ENCODE results near the gene AP1M1. TPM values are rescaled to one million over a fixed set of nuclear protein-coding genes. Genes with fewer than 3 reads are reported as not detected.

Gene AP1M1
- total RNA-seq, 1 donor = 43.8 TPM

- no peaks in the 10 kb centered on the region for H3K27me3 ChIP-seq (ENCODE audit: insufficient read depth, low read length)
- no peak overlapping the region for H3K4me3 ChIP-seq (ENCODE audit: low read length)
- H3K9me3 ChIP-seq (ENCODE audit: low read depth, low read length) = no peaks in the 10 kb centered on the region
- peaks cover 44% of the 10 kb centered on the region for H3K4me1 ChIP-seq (ENCODE audit: insufficient read depth, low read length)
Measured at GRCh38 chr19:16249826-16250404, 52.2 kb downstream of the AP1M1 start.

GRCh38 chr19:16252459-16253205, 54.9 kb downstream of the AP1M1 start:
- H3K4me1 ChIP-seq (ENCODE audit: insufficient read depth, low read length) = peaks cover 52% of the 10 kb centered on the region
- no peaks in the 10 kb centered on the region for H3K9me3 ChIP-seq (ENCODE audit: low read depth, low read length)
- H3K27me3 ChIP-seq (ENCODE audit: insufficient read depth, low read length) = no peaks in the 10 kb centered on the region
- H3K4me3 ChIP-seq (ENCODE audit: low read length) = no peak overlapping the region

- Histone ChIP-seq H3K9me3 (ENCODE audit: low read depth, low read length) (no peaks in the 10 kb centered on the region), H3K4me1 (ENCODE audit: insufficient read depth, low read length) (peaks cover 65% of the 10 kb centered on the region)
Measured at GRCh38 chr19:16254851-16255408, 57.2 kb downstream of the AP1M1 start.

GRCh38 chr19:16257509-16258002, 59.8 kb downstream of the AP1M1 start:
- no peaks in the 10 kb centered on the region for H3K27me3 ChIP-seq (ENCODE audit: insufficient read depth, low read length)
- no peak overlapping the region for H3K4me3 ChIP-seq (ENCODE audit: low read length)
- peaks cover 79% of the 10 kb centered on the region for H3K4me1 ChIP-seq (ENCODE audit: insufficient read depth, low read length)
- H3K9me3 ChIP-seq (ENCODE audit: low read depth, low read length) = no peaks in the 10 kb centered on the region

More at GRCh38 chr19:16254851-16255408, 57.2 kb downstream of the AP1M1 start:
- Histone ChIP-seq H3K4me3 (ENCODE audit: low read length) (no peak overlapping the region), H3K27me3 (ENCODE audit: insufficient read depth, low read length) (no peaks in the 10 kb centered on the region)

- no peak overlapping the region for H3K4me3 ChIP-seq (ENCODE audit: low read length)
- no peaks in the 10 kb centered on the region for H3K9me3 ChIP-seq (ENCODE audit: low read depth, low read length)
- no peaks in the 10 kb centered on the region for H3K27me3 ChIP-seq (ENCODE audit: insufficient read depth, low read length)
- H3K4me1 ChIP-seq (ENCODE audit: insufficient read depth, low read length) = peaks cover 79% of the 10 kb centered on the region
Measured at GRCh38 chr19:16258440-16258903, 60.8 kb downstream of the AP1M1 start.

GRCh38 chr19:16259385-16260159, 61.9 kb downstream of the AP1M1 start:
- Histone ChIP-seq H3K27me3 (ENCODE audit: insufficient read depth, low read length) (no peaks in the 10 kb centered on the region), H3K4me3 (ENCODE audit: low read length) (no peak overlapping the region), H3K9me3 (ENCODE audit: low read depth, low read length) (no peaks in the 10 kb centered on the region), H3K4me1 (ENCODE audit: insufficient read depth, low read length) (peaks cover 77% of the 10 kb centered on the region)

- no peaks in the 10 kb centered on the region for H3K27me3 ChIP-seq (ENCODE audit: insufficient read depth, low read length)
- no peak overlapping the region for H3K4me3 ChIP-seq (ENCODE audit: low read length)
- peaks cover 77% of the 10 kb centered on the region for H3K4me1 ChIP-seq (ENCODE audit: insufficient read depth, low read length)
- H3K9me3 ChIP-seq (ENCODE audit: low read depth, low read length) = no peaks in the 10 kb centered on the region
Measured at GRCh38 chr19:16260160-16260811, 62.6 kb downstream of the AP1M1 start.

- Histone ChIP-seq H3K4me1 (ENCODE audit: insufficient read depth, low read length) (peaks cover 77% of the 10 kb centered on the region), H3K27me3 (ENCODE audit: insufficient read depth, low read length) (no peaks in the 10 kb centered on the region), H3K4me3 (ENCODE audit: low read length) (no peak overlapping the region), H3K9me3 (ENCODE audit: low read depth, low read length) (no peaks in the 10 kb centered on the region)
Measured at GRCh38 chr19:16260812-16261161, 63.1 kb downstream of the AP1M1 start.

GRCh38 chr19:16261584-16262368, 64.1 kb downstream of the AP1M1 start:
- Histone ChIP-seq H3K9me3 (ENCODE audit: low read depth, low read length) (no peaks in the 10 kb centered on the region), H3K27me3 (ENCODE audit: insufficient read depth, low read length) (no peaks in the 10 kb centered on the region), H3K4me1 (ENCODE audit: insufficient read depth, low read length) (peaks cover 79% of the 10 kb centered on the region), H3K4me3 (ENCODE audit: low read length) (no peak overlapping the region)

GRCh38 chr19:16262618-16263017, 64.9 kb downstream of the AP1M1 start:
- Histone ChIP-seq H3K9me3 (ENCODE audit: low read depth, low read length) (no peaks in the 10 kb centered on the region), H3K4me1 (ENCODE audit: insufficient read depth, low read length) (peaks cover 80% of the 10 kb centered on the region), H3K27me3 (ENCODE audit: insufficient read depth, low read length) (no peaks in the 10 kb centered on the region), H3K4me3 (ENCODE audit: low read length) (no peak overlapping the region)

- Histone ChIP-seq H3K9me3 (ENCODE audit: low read depth, low read length) (no peaks in the 10 kb centered on the region), H3K4me1 (ENCODE audit: insufficient read depth, low read length) (peaks cover 75% of the 10 kb centered on the region), H3K4me3 (ENCODE audit: low read length) (no peak overlapping the region), H3K27me3 (ENCODE audit: insufficient read depth, low read length) (no peaks in the 10 kb centered on the region)
Measured at GRCh38 chr19:16263141-16263761, 65.5 kb downstream of the AP1M1 start.

- no peak overlapping the region for H3K4me3 ChIP-seq (ENCODE audit: low read length)
- no peaks in the 10 kb centered on the region for H3K9me3 ChIP-seq (ENCODE audit: low read depth, low read length)
- H3K4me1 ChIP-seq (ENCODE audit: insufficient read depth, low read length) = peaks cover 64% of the 10 kb centered on the region
- no peaks in the 10 kb centered on the region for H3K27me3 ChIP-seq (ENCODE audit: insufficient read depth, low read length)
Measured at GRCh38 chr19:16265205-16265604, 67.5 kb downstream of the AP1M1 start.

- no peaks in the 10 kb centered on the region for H3K27me3 ChIP-seq (ENCODE audit: insufficient read depth, low read length)
- no peaks in the 10 kb centered on the region for H3K9me3 ChIP-seq (ENCODE audit: low read depth, low read length)
- peaks cover 55% of the 10 kb centered on the region for H3K4me1 ChIP-seq (ENCODE audit: insufficient read depth, low read length)
- H3K4me3 ChIP-seq (ENCODE audit: low read length) = no peak overlapping the region
Measured at GRCh38 chr19:16265890-16266585, 68.3 kb downstream of the AP1M1 start.
